GM06990 (cell line): ENCODE measurements around the gene DDX10.

ENCODE experiments used
- DNase-seq: peaks from one replicate; pipeline ENCODE4 v3.0.0-alpha.2; 2011; ENCODE audit not compliant: insufficient read length; ENCODE audit errors: extremely low read depth
- H3K27me3 ChIP-seq: replicated peaks from 2 replicates; pipeline ENCODE4 v1.6.0; 2011; ENCODE audit warnings: low read length; ENCODE audit not compliant: control insufficient read depth, insufficient read depth
- H3K36me3 ChIP-seq: 2 replicates; pipeline ENCODE4 v1.5.1; 2011; ENCODE audit warnings: low read length; ENCODE audit not compliant: control insufficient read depth, insufficient read depth
- H3K4me3 ChIP-seq: replicated peaks from 2 replicates; pipeline ENCODE4 v1.5.1; 2011; ENCODE audit warnings: low read depth, mild to moderate bottlenecking, control low read depth, low read length
- CTCF ChIP-seq: IDR thresholded peaks from 2 replicates; pipeline ENCODE4 v1.5.1; 2011; ENCODE audit warnings: low read length, control low read depth, mild to moderate bottlenecking, inconsistent platforms; ENCODE audit not compliant: insufficient read depth, poor library complexity, severe bottlenecking

The DDX10 gene

GRCh38 chr11:108663154-108663877, 1.6 kb upstream of the DDX10 start:
- Histone ChIP-seq H3K4me3 (no peak overlapping the region), H3K27me3 (no peaks in the 10 kb centered on the region), H3K36me3 (no peaks in the 10 kb centered on the region)
- DNase-seq, result peak; percentile 28
- no peak for TF ChIP-seq CTCF

DNA sequence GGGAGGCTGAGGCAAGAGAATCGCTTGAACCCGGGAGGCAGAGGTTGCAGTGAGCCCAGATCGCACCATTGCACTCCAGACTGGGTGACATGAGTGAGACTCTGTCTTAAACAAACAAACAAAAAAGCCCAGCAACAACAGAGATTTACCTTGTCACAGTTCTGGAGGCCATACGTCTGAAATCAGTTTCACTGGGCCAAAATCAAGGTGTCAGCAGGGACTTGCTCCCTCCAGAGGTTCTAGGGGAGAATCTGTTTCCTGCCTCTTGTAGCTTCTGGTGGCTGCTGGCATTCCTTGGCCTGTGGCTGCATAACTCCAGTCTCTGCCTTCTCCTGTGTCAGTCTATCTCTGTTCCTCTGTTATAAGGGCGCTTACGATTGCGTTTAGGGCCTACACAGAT, 1.5 kb downstream of the DDX10 start:
- H3K4me3 ChIP-seq, result no peak overlapping the region; the same call in 1 of the 2 replicates
- H3K27me3 ChIP-seq, result no peaks in the 10 kb centered on the region
- H3K36me3 ChIP-seq, result no peaks in the 10 kb centered on the region

DNA sequence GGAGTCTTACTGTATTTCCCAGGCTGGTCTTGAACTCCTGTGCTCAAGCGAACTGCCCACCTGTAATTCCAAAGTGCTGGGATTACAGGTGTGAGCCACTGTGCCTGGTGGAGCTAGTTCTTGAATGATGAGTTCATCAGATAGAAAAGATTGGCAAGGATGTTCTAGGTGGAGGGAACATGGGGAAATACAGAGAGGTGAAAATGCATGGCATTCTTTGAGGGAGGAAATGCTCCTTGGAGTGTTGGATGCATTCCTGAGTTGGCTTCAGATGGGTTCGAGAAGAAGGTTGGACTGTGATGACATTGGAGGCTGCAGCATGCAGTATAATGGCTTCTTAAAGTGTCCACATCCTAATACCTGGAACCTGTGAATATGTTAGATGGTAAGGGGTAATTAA, 4.4 kb downstream of the DDX10 start:
- DNase-seq, result no peak
- H3K4me3 ChIP-seq, result no peak overlapping the region
- no peak for TF ChIP-seq CTCF
- H3K36me3 ChIP-seq, result no peaks in the 10 kb centered on the region
- H3K27me3 ChIP-seq, result no peaks in the 10 kb centered on the region

More for the DNA sequence above, 1.5 kb downstream of the DDX10 start:
- peak; percentile 16 for TF ChIP-seq CTCF
- no peak for DNase-seq

GRCh38 chr11:108669711-108670110, 4.8 kb downstream of the DDX10 start:
- no peak overlapping the region for H3K4me3 ChIP-seq

DNA sequence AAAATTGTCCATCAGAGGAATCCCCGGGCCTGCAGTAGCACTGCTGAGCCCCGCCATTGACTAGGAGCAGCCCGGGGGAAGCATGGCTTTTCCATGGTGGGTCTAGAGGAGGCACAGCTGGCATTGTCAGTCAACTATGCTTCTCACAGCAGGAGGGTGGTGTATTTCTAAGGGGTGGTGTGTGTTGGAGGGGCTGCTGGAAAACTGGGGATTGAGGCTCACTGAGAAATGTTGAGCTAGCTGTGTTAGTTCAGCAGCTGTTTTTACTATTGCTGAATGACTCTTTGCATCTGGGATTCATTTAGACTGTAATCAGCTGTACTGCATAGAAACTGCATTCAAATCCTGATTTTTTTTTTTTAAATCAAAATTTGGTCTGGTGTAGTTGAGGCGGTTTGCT, 5.6 kb downstream of the DDX10 start:
- Histone ChIP-seq H3K27me3 (no peaks in the 10 kb centered on the region), H3K4me3 (no peak overlapping the region), H3K36me3 (no peaks in the 10 kb centered on the region; the same call in 1 of the 2 replicates)
- DNase-seq, result no peak
- TF ChIP-seq CTCF, result no peak

More at GRCh38 chr11:108669711-108670110, 4.8 kb downstream of the DDX10 start:
- no peak for TF ChIP-seq CTCF
- Histone ChIP-seq H3K27me3 (no peaks in the 10 kb centered on the region), H3K36me3 (no peaks in the 10 kb centered on the region; the same call in 1 of the 2 replicates)
- DNase-seq, result no peak
